DOHH2 (cell line): Measurements from ENCODE around the gene KCTD11.

Experiments used
- H3F3A ChIP-seq: fragments of 200-600 bp; sonication (generic), shearing (Covaris generic); 2 replicates; pipeline ENCODE4 v1.6.0; 2016; ENCODE audit warnings: antibody characterized with exemption, mild to moderate bottlenecking; ENCODE audit not compliant: control insufficient read depth, insufficient read depth
- H3K27ac ChIP-seq: fragments of 200-600 bp; sonication (generic); 2 replicates; pipeline ENCODE4 v1.5.1; 2014; ENCODE audit warnings: low read depth, mild to moderate bottlenecking, low read length, moderate library complexity
- H3K27me3 ChIP-seq: fragments of 200-600 bp; sonication (generic); 2 replicates; pipeline ENCODE4 v1.6.1; 2014; ENCODE audit warnings: mild to moderate bottlenecking, low read length, mixed read lengths; ENCODE audit not compliant: control insufficient read depth
- H3K36me3 ChIP-seq: fragments of 200-600 bp; sonication (generic); 2 replicates; pipeline ENCODE4 v1.6.1; 2014; ENCODE audit warnings: mild to moderate bottlenecking, low read length, moderate library complexity, mixed read lengths; ENCODE audit not compliant: control insufficient read depth
- H3K4me1 ChIP-seq: fragments of 200-600 bp; sonication (generic); 2 replicates; pipeline ENCODE4 v1.6.1; 2014; ENCODE audit warnings: mild to moderate bottlenecking, low read length, mixed read lengths; ENCODE audit not compliant: control insufficient read depth
- H3K4me2 ChIP-seq: fragments of 200-600 bp; sonication (generic); 2 replicates; pipeline ENCODE4 v1.6.0; 2014; ENCODE audit warnings: mild to moderate bottlenecking, low read length, moderate library complexity
- H3K4me3 ChIP-seq: fragments of 200-600 bp; sonication (generic); 2 replicates; pipeline ENCODE4 v1.5.1; 2014; ENCODE audit warnings: mild to moderate bottlenecking, low read length, mixed read lengths
- H3K79me2 ChIP-seq: fragments of 200-600 bp; sonication (generic); 2 replicates; pipeline ENCODE4 v1.6.1; 2014; ENCODE audit warnings: mild to moderate bottlenecking, low read length, mixed read lengths; ENCODE audit not compliant: control insufficient read depth
- H3K9me2 ChIP-seq: fragments of 200-600 bp; sonication (generic); replicated peaks from 2 replicates; pipeline ENCODE4 v1.6.1; 2014; ENCODE audit warnings: mild to moderate bottlenecking, low read length, mixed read lengths; ENCODE audit not compliant: control insufficient read depth
- H3K9me3 ChIP-seq: fragments of 200-600 bp; sonication (generic); 2 replicates; pipeline ENCODE4 v1.6.1; 2014; ENCODE audit warnings: antibody characterized with exemption, low read length, mixed read lengths; ENCODE audit not compliant: control insufficient read depth, insufficient read depth
- H4K20me1 ChIP-seq: fragments of 200-600 bp; sonication (generic); 2 replicates; pipeline ENCODE4 v1.6.0; 2014; ENCODE audit warnings: low read depth, mild to moderate bottlenecking, antibody characterized with exemption, low read length, moderate library complexity; ENCODE audit not compliant: control insufficient read depth, insufficient read depth
- EZH2phosphoT487 ChIP-seq: fragments of 200-600 bp; sonication (generic); IDR thresholded peaks from 2 replicates; pipeline ENCODE4 v1.6.1; 2017; ENCODE audit warnings: borderline replicate concordance, mild to moderate bottlenecking, antibody characterized with exemption, low read length, moderate library complexity, mixed read lengths
- TF ChIP-seq, protein P1 (sequence below): fragments of 200-600 bp; sonication (generic); IDR thresholded peaks from one replicate; pipeline ENCODE4 v1.5.1; 2014; ENCODE audit warnings: antibody characterized with exemption, mild to moderate bottlenecking, low read depth, low read length; ENCODE audit not compliant: poor library complexity, severe bottlenecking

Gene KCTD11

GRCh38 chr17:7313890-7314718, 37.9 kb upstream of the KCTD11 start:
- TF ChIP-seq, protein P1, sequence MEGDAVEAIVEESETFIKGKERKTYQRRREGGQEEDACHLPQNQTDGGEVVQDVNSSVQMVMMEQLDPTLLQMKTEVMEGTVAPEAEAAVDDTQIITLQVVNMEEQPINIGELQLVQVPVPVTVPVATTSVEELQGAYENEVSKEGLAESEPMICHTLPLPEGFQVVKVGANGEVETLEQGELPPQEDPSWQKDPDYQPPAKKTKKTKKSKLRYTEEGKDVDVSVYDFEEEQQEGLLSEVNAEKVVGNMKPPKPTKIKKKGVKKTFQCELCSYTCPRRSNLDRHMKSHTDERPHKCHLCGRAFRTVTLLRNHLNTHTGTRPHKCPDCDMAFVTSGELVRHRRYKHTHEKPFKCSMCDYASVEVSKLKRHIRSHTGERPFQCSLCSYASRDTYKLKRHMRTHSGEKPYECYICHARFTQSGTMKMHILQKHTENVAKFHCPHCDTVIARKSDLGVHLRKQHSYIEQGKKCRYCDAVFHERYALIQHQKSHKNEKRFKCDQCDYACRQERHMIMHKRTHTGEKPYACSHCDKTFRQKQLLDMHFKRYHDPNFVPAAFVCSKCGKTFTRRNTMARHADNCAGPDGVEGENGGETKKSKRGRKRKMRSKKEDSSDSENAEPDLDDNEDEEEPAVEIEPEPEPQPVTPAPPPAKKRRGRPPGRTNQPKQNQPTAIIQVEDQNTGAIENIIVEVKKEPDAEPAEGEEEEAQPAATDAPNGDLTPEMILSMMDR: no peak
- TF ChIP-seq EZH2phosphoT487: no peak
- Histone ChIP-seq H3K27ac (peak overlapping the region; percentile 73), H3K9me3 (no peaks in the 10 kb centered on the region), H3K4me3 (peak overlapping the region; percentile 85), H3K4me2 (peak overlapping the region; percentile 98), H3K9me2 (no peaks in the 10 kb centered on the region), H3K27me3 (no peaks in the 10 kb centered on the region), H4K20me1 (peaks cover 33% of the 10 kb centered on the region), H3K4me1 (peaks cover 56% of the 10 kb centered on the region), H3F3A (peaks cover 65% of the 10 kb centered on the region), H3K79me2 (peaks cover 51% of the 10 kb centered on the region), H3K36me3 (peaks cover 86% of the 10 kb centered on the region)

DNA sequence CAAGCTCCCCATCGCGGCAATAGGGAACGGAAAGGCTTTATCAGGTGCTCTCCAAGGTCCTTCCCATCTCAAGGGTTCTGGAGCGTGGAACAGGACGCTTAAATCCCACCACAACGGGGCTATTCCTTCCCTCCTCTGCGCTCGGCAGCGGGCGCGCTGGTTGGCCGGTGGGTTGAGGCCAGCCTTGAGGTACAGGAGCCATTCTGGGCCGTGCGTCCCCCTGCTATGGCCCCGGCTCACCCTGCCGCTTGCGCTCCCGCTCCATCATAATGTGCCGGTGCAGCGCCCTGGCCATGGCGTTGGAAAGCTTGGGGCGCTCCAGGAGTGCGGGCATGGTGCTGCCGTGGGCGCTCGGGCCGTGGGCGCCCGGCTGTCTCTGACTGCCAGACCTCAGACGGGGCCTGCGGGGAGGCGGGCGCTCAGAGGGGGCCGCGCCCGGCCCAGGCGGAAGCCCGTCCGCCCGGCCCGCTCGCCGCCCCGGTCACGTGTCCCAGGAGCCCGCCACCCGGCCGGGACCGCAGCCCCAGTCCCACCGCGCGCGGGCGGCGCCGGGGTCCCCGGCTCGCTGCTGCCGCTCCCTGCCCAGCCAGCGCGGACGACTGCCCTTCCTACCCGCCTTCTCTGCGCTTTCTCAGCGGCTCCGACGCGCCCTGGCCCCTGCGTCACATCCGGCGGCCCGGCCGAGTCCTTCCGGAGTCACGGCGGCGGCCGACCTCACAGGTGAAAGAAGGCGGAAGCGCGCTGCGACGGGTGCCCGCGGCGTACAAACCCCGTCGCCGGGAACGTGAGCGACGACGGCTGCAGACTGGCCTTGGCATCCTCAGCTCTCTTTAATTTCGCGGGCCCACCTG, 37.0 kb upstream of the KCTD11 start, which contains the start of gene GPS2:
TSS of gene GPS2 (minus strand) at position 642 of the 851 bp plus-strand sequence. CDS start at position 334, 308 bp downstream.
- Histone ChIP-seq H3K27ac (peak within 1 kb of the TSS; percentile 73), H3K9me2 (no peaks in the 10 kb centered on the region), H4K20me1 (peaks cover 25% of the 10 kb centered on the region), H3F3A (peaks cover 56% of the 10 kb centered on the region), H3K36me3 (peaks cover 77% of the 10 kb centered on the region), H3K4me2 (peak within 1 kb of the TSS; percentile 98), H3K4me1 (peaks cover 48% of the 10 kb centered on the region), H3K4me3 (peak within 1 kb of the TSS; percentile 85), H3K9me3 (no peaks in the 10 kb centered on the region), H3K79me2 (peaks cover 43% of the 10 kb centered on the region), H3K27me3 (no peaks in the 10 kb centered on the region)
- TF ChIP-seq, protein P1: no peak
- TF ChIP-seq EZH2phosphoT487: no peak

DNA sequence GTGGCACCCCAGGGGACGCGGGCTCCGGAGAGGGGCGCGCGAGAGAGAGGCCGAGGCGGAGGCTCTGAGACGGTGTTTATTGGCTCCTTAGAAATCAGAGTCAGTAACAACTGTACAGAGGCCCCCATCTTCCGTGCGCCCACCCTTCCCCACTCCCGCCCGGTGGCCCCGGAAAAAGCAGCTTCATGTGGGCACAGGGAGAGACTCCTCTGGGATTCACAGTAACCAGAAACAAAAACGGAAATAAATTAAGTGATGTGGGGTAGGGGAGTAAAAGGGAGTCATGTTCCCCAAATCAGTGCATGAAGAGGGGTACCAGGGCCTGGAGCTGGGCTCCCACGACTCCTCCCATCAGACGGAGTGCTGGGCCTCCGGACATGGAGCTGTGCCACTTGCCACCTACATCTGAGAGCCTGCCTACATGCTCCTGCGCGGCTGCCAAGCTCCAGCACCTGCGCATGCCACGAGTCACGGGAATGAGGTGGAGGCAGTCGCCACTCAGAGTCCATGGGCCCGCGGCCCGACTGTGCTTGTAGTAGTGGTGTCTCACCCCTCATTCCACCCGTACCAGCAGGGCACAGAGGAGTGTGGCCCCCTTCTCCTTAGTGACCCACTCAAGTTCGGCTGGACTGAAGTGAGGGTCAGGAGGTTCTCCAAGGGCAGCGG, 36.3 kb upstream of the KCTD11 start:
- Histone ChIP-seq H4K20me1 (peaks cover 17% of the 10 kb centered on the region), H3K27ac (peak overlapping the region; percentile 73), H3K9me3 (no peaks in the 10 kb centered on the region), H3K4me3 (peak overlapping the region; percentile 85), H3F3A (peaks cover 49% of the 10 kb centered on the region), H3K9me2 (no peaks in the 10 kb centered on the region), H3K4me1 (peaks cover 40% of the 10 kb centered on the region), H3K27me3 (no peaks in the 10 kb centered on the region), H3K36me3 (peaks cover 77% of the 10 kb centered on the region), H3K4me2 (peak overlapping the region; percentile 98), H3K79me2 (peaks cover 35% of the 10 kb centered on the region)
- TF ChIP-seq EZH2phosphoT487: no peak
- TF ChIP-seq, protein P1: no peak
